Ishikawa (cell line): ENCODE measurements around the gene ENOX2.

Source experiments
- CEBPB ChIP-seq: IDR thresholded peaks from 2 replicates; pipeline ENCODE4 v1.6.1; 2012
- CREB1 ChIP-seq: IDR thresholded peaks from 2 replicates; pipeline ENCODE4 v1.6.1; 2012; ENCODE audit warnings: low read depth
- EGR1 ChIP-seq: IDR thresholded peaks from 2 replicates; pipeline ENCODE4 v1.6.1; 2012
- EP300 ChIP-seq: IDR thresholded peaks from 2 replicates; pipeline ENCODE4 v1.6.1; 2012; ENCODE audit warnings: borderline replicate concordance
- FOXM1 ChIP-seq: IDR thresholded peaks from 2 replicates; pipeline ENCODE4 v1.6.1; 2012; ENCODE audit warnings: low read depth, borderline replicate concordance
- MAX ChIP-seq: IDR thresholded peaks from 2 replicates; pipeline ENCODE4 v1.6.1; 2012
- NFIC ChIP-seq: IDR thresholded peaks from 2 replicates; pipeline ENCODE4 v1.6.1; 2012
- RAD21 ChIP-seq: IDR thresholded peaks from 2 replicates; pipeline ENCODE4 v1.6.1; 2012; ENCODE audit warnings: low read depth
- REST ChIP-seq: IDR thresholded peaks from 2 replicates; pipeline ENCODE4 v1.6.1; 2012; ENCODE audit warnings: low read depth, mild to moderate bottlenecking
- TAF1 ChIP-seq: IDR thresholded peaks from 2 replicates; pipeline ENCODE4 v1.6.1; 2012; ENCODE audit warnings: low read depth, mild to moderate bottlenecking
- TCF12 ChIP-seq: IDR thresholded peaks from 2 replicates; pipeline ENCODE4 v1.6.1; 2012; ENCODE audit warnings: low read depth
- TEAD4 ChIP-seq: IDR thresholded peaks from 2 replicates; pipeline ENCODE4 v1.6.1; 2012
- USF1 ChIP-seq: IDR thresholded peaks from 2 replicates; pipeline ENCODE4 v1.6.1; 2012
- YY1 ChIP-seq: IDR thresholded peaks from 2 replicates; pipeline ENCODE4 v1.6.1; 2012; ENCODE audit warnings: low read depth
- ZBTB7A ChIP-seq: IDR thresholded peaks from 2 replicates; pipeline ENCODE4 v1.6.1; 2012; ENCODE audit warnings: low read depth

The ENOX2 gene

GRCh38 chrX:130637591-130637990 lies 265.4 kb downstream of the ENOX2 start:
- TF ChIP-seq USF1 (no peak), TAF1 (no peak), CEBPB (no peak), EP300 (no peak), CREB1 (no peak), RAD21 (no peak)

GRCh38 chrX:130636277-130636676 lies 266.7 kb downstream of the ENOX2 start:
- TF ChIP-seq ZBTB7A (no peak), EP300 (no peak), TEAD4 (no peak), RAD21 (no peak), TCF12 (no peak), CEBPB (no peak), CREB1 (no peak), NFIC (no peak), REST (no peak), USF1 (no peak), MAX (no peak), TAF1 (no peak), EGR1 (no peak), YY1 (no peak)

- TF ChIP-seq MAX (no peak), RAD21 (no peak), NFIC (no peak), TCF12 (no peak), ZBTB7A (no peak), EGR1 (no peak), TEAD4 (no peak), FOXM1 (no peak), USF1 (no peak), YY1 (no peak), CEBPB (no peak), EP300 (no peak), TAF1 (no peak), CREB1 (no peak), REST (no peak)
These were observed 272.0 kb downstream of the ENOX2 start for GRCh38 chrX:130631011-130631410.

GRCh38 chrX:130628516-130628915 lies 274.5 kb downstream of the ENOX2 start:
- TF ChIP-seq RAD21 (no peak), TCF12 (no peak), EP300 (no peak), CEBPB (no peak), TEAD4 (no peak), MAX (no peak), YY1 (no peak), ZBTB7A (no peak), TAF1 (no peak), CREB1 (no peak)

- TF ChIP-seq CEBPB (no peak), YY1 (no peak), REST (no peak), MAX (no peak), ZBTB7A (no peak), TCF12 (no peak), FOXM1 (no peak), EGR1 (no peak), USF1 (no peak), NFIC (no peak), TAF1 (no peak), EP300 (no peak)
These were observed 276.5 kb downstream of the ENOX2 start for GRCh38 chrX:130626521-130626920.
